Fibroblast of skin of left quadriceps (primary cell): ENCODE results near the gene FABP1.

ENCODE experiments used
- DNase-seq, 2 experiments: peaks; one replicate each; pipeline ENCODE4 v3.0.0-alpha.2; 2013; ENCODE audit warnings: low read depth in 2 of 2

FABP1 gene

DNA sequence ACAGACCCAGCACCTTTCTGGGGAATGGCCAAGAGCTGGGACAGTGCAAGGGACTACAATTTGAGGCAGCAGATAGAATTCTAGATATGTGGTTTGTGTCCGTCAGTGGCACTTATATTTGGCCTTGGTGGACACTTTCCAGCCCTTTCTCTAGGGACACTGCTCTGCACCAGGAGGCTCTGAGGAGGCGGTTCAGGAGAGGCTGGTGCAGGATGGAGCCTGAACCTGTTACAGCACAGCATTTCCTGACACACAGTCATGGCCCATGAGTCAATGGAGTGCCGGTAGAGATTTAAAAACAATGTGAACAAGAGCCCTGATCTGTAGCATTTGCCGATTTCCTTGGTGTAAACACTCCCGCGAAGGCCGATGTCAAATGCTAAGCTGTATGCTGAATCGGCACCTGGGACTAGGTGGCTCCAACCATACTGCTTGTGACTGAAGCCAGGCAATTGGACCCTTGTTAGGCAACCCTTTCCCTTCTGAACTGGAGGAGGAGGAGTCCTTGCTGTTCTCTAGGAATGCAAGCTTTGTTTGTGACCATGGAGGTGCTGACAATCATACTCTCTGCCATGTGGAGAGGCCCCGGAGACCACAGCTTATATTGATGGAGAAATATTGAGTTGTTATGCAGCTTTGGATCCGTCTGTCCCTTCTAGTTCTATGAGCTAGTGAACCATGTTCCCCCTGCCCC lies 11.9 kb downstream of the FABP1 start:
- DNase-seq: no peak

DNA sequence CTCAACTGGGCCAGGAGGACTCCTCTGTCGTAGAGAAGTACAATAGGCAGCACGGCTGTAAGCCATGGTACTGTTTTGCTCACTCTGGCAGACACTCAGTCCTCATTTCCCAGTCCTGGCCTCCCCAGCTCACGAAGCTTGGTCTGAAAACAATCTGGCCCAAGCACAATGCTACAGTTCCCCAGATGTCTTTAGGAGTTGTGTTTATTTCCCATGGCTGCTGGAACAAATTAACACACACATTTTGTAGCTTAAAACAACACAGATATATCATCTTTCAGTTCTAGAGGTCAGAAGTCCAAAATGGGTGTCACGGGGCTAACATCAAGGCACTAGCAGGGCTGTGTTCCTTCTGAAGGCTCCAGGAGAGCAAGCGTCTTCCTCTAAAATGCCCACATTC lies 13.0 kb downstream of the FABP1 start:
- DNase-seq: no peak

DNA sequence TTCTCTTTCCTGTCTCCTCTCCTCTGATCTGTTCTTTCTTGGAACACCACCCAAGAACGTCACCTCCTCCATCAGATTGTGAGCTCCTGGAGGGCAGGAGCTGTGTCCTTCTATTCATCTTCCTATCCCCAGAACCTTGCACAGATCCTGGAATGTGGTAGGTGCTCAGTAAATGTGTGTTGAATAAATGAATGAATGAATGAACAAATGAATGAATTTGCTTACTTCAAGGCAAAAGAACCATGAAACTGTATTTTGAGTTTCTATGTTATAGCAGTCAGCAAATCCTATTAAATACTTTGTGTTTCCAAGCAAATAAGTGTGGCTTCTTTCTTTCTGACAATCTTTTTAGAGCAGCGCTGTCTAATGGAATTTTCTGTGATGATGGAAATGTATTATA lies 14.8 kb downstream of the FABP1 start:
- DNase-seq: no peak

DNA sequence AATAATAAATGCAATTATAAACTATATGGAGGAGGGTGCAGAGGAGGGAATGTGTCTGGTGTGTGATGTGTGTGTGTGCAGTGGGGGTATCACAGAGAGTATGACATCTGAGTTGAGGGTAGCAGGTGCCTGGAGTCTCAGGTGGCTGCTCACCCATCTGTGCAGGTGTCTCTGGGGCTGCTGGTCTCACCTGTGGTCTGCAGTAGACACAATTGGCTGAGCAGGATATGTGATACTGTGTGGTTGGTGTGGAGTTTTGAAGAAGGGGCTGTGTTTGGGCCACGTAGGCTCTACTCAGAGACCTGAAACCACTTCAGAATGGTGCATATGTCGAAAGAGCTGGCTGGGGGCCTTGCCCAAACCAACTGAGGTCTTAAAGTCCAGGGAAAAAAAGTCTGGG lies 17.0 kb downstream of the FABP1 start:
- no peak for DNase-seq

DNA sequence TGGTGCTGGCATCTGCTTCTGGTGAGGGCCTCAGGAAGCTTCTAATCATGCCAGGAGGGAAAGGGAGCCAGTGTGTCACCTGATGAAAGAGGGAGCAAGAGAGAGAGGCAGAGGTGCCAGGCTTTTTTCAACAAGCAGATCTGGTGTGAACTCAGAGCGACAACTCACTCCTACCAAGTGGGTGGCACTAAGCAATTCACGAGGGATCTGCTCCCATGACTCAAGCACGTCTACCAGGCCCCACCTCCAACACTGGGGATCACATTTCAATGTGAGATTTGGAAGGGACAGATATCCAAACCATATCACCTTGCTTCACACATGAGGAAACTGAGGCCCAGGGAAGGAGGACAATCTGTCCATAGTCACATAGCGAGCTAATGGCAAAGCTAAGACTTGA lies 19.1 kb downstream of the FABP1 start:
- DNase-seq: no peak

DNA sequence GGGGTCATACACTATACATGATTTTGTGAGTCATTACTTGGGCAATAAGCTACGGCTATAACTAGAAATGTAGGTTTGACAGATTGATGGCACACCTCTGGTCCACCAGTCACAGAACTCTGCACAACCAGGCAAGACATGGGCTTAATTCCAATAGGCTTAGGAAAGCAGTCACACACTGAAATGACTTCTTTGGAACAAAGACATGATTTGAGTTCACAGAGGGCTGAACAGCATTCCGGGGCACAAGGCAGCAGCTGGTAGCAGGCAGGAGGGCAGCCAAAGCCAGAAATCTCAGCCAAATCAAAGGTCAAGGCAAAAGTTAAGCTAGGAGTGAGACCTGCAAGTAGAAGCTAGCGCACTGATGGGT lies 27.4 kb downstream of the FABP1 start:
- no peak for DNase-seq

DNA sequence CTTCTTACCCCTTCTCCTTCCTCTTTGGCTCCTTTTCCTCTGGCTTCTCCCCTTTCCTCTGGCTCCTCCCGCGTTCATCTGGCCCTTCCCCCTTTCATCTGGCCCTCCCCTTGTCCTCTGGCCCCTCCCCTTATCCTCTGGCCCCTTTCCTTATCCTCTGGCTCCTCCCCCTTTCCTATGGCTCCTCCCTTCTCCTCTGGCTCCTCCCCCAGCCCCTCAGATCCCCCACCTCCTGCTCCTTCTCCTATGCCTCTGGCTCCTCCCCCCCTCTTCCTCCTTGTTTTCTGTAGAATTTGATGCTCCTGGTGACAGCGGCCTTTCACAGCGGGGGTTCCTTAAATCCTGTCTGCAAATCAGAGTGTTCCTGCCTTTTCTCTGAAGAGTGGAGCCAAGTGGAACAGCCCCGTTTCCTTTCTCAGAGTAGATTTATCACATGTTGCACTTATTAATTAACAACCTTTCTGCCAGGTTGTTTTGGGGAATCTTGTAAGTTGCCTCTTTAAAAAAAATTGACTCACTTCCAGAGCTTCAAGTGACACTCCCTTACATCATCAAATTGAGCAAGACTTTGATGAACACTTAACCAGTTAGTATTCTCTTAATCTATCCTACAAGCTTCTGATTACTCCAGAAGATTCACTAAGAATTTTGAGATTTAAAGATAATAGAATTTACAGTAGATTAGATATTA lies 27.9 kb downstream of the FABP1 start:
- peak in 1 of 2 experiments; percentile 6 for DNase-seq

DNA sequence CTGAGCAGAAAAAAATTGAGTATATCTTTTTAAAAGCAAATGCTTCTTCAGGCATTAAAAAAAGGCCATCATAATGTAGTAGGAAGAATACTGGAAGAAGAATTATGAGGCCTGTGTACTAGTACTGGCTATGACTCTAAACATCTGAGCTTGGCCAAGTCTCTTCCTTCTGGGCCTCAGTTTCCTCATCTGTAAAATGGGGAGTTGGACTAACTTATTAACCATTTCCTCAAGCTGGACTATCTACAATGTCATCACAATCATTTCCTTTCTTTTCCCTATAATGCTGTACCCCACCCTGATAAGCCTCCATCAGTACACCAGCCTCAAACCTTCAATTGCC lies 29.3 kb downstream of the FABP1 start:
- DNase-seq: no peak

DNA sequence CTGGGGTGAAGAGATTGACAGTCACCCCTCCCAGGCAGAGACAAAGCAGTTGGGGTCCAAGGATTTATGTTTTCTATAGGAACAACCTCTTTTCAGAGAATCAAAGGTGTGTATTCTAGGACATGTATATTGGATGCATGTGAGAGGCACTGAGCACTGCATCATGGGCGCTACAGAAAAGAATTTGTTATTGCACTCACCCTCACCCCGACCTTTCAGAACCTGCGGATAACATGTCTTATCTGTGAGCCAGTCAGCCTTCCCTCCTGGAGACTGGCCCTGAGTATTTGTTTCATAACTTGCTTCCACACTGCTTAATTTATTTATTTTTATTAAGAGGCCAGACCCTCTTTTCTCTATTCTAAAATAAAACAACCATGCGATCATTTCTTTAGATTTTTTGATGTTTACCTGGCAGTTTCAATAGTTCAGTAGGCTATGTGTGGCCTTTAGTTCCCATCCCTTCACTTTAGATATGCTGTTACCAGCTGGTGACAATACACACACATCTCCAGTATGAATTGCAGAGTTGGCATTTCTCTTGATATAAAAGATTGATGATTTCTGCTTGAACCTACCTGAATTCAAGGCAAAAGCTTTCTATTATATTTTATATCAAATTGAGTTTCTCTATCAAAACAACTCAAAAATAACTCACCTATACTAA lies 29.8 kb downstream of the FABP1 start:
- no peak for DNase-seq

DNA sequence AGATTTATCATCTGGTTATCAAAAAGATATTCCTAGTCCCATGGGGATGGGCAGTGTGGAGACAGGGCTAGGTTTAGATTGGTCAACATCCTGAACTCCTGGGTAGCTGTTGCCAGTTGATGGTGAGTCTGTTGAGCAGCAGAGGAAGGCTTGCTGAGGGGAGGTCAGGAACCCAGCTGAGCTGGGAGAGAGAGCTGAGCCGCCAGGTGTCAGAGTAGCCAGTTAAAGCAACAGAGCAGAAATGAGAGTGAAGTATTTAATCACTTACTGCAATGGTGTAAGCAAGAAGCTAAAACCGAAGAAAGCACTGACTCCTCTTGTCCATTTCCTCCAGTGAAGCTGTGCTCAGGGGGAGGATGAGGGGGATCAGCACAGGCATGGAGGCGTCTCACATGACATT lies 30.7 kb downstream of the FABP1 start:
- no peak for DNase-seq

DNA sequence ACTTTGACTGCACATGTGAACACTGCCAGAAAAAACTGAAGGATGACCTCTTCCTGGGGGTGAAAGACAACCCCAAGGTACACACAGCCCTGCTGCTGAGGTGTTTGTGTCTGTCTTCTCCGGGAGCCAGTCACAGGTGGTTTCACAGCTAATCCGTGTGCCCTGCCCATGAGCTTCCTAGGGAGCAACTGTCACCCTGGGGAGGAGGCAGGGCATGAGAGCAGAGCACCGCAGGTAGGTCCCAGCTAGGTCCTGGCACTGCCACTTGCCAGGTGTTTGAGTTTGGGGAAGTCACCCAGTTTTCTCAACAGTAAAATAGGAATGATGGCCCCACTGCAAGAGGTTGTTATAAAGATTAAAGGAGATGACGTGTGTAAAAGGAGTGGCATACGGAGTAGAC lies 31.2 kb downstream of the FABP1 start:
- no peak for DNase-seq

DNA sequence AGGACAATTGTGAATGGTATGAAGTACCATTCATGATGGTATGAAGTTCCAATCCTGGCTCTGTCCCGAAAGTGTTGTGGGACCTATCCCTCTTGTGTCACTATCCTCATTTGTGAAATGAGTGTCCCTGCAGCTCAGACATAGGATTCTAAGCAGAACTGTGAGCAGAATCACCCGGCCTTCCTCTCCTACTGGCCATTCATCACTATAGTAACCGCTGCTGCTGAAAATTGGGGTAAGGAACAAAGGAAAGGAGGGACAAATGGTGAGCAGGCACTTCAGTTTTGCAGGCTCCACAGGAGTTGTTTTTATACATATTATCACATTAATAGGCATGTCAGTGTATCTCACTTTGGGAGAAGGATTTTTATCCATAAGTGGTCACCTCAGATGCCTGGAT lies 32.8 kb downstream of the FABP1 start:
- no peak for DNase-seq

DNA sequence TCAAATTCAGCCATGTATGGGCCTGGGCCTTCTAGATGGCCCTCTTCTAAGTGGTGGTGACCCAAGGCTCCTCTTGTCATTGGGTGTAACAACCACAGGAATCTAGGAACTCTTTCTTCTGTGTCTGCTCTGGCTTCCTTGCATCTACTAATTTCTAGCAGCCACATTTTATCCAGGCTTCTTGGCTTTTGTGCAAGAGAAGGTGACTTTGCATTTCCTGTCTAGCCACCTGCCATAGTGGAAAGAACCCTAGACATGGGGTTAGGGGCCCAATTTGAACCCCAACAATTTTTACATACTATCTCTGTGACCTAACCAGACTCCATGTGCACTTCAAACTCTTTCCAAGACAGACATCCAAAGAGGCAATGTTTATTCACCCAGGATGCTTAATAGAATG lies 35.1 kb downstream of the FABP1 start:
- no peak for DNase-seq

DNA sequence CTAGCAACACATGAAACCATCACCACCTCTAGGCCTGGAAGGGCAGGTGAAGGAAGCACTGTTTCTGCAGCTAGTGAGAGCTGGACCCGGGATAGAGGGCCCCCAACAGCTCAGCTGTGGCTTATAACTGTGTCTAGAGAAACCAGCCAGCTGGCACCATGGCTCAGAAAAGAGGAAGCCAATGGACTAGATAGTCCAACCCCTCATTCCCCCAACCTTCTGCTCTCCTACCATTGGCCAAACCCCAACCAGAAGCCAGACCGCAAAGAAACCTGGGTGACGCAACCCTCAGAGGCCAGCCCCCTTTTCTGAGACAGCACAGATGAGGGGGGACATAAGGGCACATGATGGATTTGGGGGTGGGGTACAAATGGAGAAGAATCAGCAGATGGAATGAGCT lies 35.9 kb downstream of the FABP1 start:
- DNase-seq: no peak

DNA sequence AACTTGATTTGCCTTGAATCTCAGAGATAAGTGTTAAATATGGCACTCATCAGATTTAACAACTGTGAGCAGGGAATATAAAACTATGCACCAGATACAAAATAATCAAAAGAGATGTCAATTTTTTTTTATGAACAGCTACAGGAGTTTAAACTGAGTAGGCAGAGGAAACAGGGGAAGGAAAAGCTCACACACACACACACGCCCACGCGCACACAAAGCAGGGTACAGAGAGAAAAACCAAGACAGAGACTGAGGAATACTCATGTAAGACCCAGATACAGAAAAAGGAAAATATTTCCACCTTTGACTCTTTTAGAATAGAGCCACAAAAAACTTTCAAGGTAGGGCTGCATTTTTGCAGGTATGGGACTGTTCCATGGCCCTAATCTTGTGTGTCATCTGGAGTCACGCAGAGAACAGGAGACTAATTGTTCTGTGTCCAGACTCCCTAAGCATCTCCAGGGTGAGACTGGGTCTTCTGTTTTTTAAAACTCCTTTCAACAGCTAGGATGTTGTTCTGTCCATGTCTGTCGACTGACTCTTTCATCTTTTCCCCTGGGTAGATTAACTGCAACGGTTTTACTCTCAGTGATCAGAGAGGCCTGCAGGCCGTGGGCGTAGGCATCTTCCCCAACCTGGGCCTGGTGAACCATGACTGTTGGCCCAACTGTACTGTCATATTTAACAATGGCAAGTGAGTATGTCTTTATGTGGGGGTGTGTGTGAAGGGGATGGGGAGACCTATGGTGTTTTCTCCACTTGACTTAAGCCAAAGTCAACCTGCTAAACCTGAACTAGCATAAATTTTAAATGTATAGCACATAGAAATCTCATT lies 37.2 kb downstream of the FABP1 start:
- DNase-seq: no peak

DNA sequence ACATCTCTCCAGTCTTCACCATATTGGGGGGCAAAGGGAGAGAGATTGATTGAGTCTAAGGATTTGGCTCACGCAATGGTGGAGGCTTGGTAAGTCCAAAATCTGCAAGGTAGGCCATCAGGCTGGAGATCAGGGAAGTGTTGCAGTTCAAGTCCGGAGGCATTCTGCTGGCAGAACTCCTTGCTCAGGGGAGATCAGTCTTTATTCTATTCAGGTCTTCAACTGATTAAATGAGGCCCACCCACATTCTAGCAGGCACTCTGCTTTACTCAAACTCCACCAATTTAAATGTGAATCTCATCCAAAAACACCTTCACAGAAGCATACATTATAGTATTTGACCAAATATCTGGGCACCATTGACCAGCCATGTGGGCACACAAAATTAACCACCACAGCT lies 38.9 kb downstream of the FABP1 start:
- no peak for DNase-seq

DNA sequence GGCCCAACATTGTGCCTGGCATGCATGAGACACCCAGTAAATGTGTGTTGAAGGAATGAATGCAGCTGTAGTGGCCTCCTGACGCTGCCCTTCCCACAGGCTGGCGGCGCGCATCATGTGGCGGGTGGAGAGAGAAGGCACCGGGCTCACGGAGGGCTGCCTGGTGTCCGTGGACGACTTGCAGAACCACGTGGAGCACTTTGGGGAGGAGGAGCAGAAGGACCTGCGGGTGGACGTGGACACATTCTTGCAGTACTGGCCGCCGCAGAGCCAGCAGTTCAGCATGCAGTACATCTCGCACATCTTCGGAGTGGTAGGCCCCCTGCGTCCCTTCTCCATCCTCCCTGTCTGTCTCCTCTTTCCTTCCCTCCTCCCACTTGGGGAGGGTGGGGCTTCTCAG lies 40.1 kb downstream of the FABP1 start:
- DNase-seq: no peak

DNA sequence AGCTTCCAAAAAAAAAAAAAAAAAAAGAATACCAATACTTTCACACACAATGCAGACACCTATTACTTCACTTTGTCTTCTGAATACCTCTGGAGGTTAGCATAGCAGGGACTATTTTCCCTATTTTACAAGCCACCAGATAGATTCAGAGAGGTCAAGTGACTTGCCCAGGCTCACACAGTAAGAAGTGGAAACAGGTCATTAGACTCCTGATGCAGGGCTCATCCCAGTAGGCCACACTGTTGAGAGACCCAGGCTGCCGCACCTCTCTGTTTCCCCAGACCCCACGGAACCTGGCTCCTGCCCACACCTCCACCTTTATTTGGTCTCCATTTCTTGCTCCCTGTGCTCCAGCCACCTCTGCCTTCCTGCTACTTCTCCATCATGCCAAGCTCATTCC lies 40.8 kb downstream of the FABP1 start:
- DNase-seq: no peak

DNA sequence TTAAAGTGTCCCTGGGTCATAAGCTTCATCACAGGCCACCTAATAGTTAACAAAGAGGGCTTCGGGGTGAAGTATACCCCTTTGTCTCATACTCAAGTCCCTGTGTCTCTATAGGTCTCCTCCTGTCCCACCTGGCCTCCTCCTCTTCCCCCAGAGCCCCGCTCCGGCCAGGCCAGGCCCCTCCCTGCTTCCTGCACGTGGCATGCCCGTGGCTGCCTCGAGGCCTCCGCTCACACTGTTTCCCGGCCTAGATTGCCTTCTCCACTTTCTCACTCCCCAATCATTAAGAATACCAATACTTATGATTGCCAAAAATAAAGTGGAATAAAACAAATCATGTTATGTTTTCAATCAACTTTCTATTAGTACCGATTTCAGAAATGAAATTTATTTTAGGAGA lies 41.5 kb downstream of the FABP1 start:
- no peak for DNase-seq

DNA sequence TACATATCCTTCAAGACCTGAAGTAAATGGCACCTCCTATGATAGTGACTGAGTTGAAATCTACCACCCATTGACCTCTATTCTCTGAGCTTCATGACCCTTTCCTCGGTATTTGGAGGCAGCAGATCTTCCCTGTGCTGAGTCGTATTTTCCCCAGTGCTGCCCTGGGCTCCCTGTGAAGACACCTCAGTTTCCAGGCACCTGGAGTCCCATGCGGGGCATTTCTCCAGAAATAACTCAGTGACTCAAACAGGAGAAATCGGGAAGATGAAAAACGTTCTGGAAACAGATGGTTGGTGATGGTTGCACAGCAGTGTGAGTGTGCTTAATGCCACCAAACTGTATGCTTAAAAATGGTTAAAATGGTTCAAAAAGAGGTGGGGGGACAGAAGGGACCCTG lies 42.3 kb downstream of the FABP1 start:
- no peak for DNase-seq

DNA sequence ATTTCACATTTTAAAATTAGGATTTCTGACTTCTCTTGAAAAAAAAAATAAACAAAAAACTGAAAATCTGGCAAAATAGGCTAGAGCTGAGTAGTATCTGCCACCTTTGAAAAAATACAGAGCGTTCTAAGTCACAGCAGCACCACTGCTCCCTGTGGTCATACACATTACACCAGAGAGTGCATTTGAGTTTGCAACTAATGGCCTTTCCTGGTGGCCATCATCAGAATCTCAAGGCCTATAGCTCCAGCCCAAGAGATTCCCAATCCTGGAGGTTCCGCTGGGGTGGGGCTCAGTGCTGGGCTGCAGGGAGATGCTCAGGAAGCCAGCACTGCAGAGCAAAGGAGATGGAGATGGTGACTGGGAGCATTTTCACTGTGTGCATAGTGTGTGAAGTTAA lies 42.8 kb downstream of the FABP1 start:
- no peak for DNase-seq

DNA sequence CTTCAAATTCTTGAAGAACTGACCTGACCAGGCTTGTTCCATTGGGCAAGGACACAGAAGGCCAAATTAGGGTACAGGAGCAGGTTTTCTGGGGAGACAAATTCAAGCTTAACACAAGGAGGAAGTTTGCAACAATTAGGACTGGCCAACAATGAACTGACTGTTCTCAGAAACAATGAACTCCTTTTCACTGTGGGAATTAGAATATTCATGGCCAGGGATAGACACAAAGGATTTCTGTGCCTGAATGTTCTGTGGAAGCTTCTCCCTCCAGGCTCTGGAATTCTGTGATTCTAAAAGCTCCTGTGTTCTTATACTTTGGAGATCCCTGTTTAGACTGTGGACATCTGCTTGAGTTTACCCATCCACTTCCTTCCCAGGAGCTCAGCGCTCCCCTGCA lies 45.1 kb downstream of the FABP1 start:
- DNase-seq: no peak
